Activated gamma-delta T cell (primary cell): Measurements from ENCODE around the gene TTC32.

ENCODE experiments used
- DNase-seq: peaks from one replicate; lab custom pipeline; 2025; lab: John Stamatoyannopoulos, UW

Gene TTC32

GRCh38 chr2:19850056-19851050 lies 51.4 kb downstream of the TTC32 start:
- DNase-seq = no peak

GRCh38 chr2:19848952-19849351 lies 52.8 kb downstream of the TTC32 start:
- DNase-seq = no peak

GRCh38 chr2:19848029-19848750 lies 53.6 kb downstream of the TTC32 start:
- no peak for DNase-seq

GRCh38 chr2:19847486-19847885 lies 54.3 kb downstream of the TTC32 start:
- DNase-seq = no peak
